ENCODE data around the gene STK38. TPM values are rescaled to one million over a fixed set of nuclear protein-coding genes. Genes with fewer than 3 reads are reported as not detected.

STK38 gene
- total and polyA plus RNA-seq, 2 of the 13 experiments (the other 11 are each of a cell fraction or from before 2014, with no cell fraction given), result 10.3 to 20.7 TPM

DNA sequence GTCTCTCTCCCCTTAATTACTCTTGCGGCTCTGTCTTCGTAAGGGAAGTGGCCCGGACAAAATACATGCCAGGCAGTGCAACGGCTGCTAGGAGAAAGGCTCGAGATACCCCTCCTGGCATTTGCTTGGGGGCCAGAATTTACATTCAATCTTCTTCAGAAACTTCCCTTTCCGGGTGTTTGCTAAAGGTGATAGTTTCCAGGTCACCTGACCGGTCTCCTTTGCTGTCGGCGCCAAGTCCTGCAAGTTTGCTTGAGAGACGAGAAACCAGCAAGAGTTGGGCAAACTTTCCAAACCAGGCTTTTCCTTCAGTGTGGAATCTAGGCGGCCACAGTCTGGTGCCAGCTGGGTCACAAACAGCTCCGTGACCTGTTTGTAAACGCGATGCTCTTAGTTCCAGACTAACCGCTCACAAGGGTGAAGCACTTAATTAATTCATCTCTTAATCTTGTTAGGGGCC is 46.3 kb upstream of the STK38 start (continued):
- TF ChIP-seq TRAFD1 (CRISPR knock-in tag; IDR thresholded peaks at IDR 0.05; ENCODE audit: borderline replicate concordance), result 0 out of 2 replicates have a peak, but pooled peaks have one; percentile 18
- TF ChIP-seq ZNF557 (CRISPR knock-in tag; IDR thresholded peaks at IDR 0.05), result no peak
- TF ChIP-seq ZUFSP (CRISPR knock-in tag; IDR thresholded peaks at IDR 0.05; ENCODE audit: borderline replicate concordance), result no peak
- TF ChIP-seq ZNF180 (CRISPR knock-in tag; IDR thresholded peaks at IDR 0.05; ENCODE audit: borderline replicate concordance, low read depth), result 0 out of 2 replicates have a peak, but pooled peaks have one; percentile 67
- TF ChIP-seq ZNF564 (CRISPR knock-in tag; IDR thresholded peaks at IDR 0.05), result no peak
- peak; percentile 89 for TF ChIP-seq NR2C2 (CRISPR knock-in tag; IDR thresholded peaks at IDR 0.05; ENCODE audit: borderline replicate concordance)
- TF ChIP-seq ZNF225 (CRISPR knock-in tag; IDR thresholded peaks at IDR 0.05), result no peak
- TF ChIP-seq ATF5 (CRISPR knock-in tag; IDR thresholded peaks at IDR 0.05; ENCODE audit: low read depth), result no peak
- TF ChIP-seq PAX8 (CRISPR knock-in tag; IDR thresholded peaks at IDR 0.05; ENCODE audit: borderline replicate concordance), result 0 out of 2 replicates have a peak, but pooled peaks have one; percentile 18
- no peak for TF ChIP-seq ZNF674 (CRISPR knock-in tag; IDR thresholded peaks at IDR 0.05; ENCODE audit: low read depth)
- TF ChIP-seq ZNF44 (CRISPR knock-in tag; IDR thresholded peaks at IDR 0.05), result peak; percentile 59
- TF ChIP-seq ATRX (CRISPR knock-in tag; IDR thresholded peaks at IDR 0.05; ENCODE audit: borderline replicate concordance), result no peak
- TF ChIP-seq ELF3 (CRISPR knock-in tag; IDR thresholded peaks at IDR 0.05), result no peak
- TF ChIP-seq ZNF12 (CRISPR knock-in tag; IDR thresholded peaks at IDR 0.05), result no peak
- no peak for TF ChIP-seq ZNF468 (CRISPR knock-in tag; IDR thresholded peaks at IDR 0.05)
- TF ChIP-seq, protein P1, sequence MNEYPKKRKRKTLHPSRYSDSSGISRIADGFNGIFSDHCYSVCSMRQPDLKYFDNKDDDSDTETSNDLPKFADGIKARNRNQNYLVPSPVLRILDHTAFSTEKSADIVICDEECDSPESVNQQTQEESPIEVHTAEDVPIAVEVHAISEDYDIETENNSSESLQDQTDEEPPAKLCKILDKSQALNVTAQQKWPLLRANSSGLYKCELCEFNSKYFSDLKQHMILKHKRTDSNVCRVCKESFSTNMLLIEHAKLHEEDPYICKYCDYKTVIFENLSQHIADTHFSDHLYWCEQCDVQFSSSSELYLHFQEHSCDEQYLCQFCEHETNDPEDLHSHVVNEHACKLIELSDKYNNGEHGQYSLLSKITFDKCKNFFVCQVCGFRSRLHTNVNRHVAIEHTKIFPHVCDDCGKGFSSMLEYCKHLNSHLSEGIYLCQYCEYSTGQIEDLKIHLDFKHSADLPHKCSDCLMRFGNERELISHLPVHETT (CRISPR knock-in tag; conservative IDR thresholded peaks at IDR 0.05), result no peak
- TF ChIP-seq FOSL2 (CRISPR knock-in tag; IDR thresholded peaks at IDR 0.05), result peak; percentile 3; the same call in 1 of the 2 replicates
- no peak for TF ChIP-seq TAF15 (IDR thresholded peaks at IDR 0.05; ENCODE audit: low read depth, low read length, poor library complexity, severe bottlenecking)
- no peak for TF ChIP-seq ZNF83 (CRISPR knock-in tag; IDR thresholded peaks at IDR 0.05; ENCODE audit: borderline replicate concordance)
- TF ChIP-seq, protein P2, sequence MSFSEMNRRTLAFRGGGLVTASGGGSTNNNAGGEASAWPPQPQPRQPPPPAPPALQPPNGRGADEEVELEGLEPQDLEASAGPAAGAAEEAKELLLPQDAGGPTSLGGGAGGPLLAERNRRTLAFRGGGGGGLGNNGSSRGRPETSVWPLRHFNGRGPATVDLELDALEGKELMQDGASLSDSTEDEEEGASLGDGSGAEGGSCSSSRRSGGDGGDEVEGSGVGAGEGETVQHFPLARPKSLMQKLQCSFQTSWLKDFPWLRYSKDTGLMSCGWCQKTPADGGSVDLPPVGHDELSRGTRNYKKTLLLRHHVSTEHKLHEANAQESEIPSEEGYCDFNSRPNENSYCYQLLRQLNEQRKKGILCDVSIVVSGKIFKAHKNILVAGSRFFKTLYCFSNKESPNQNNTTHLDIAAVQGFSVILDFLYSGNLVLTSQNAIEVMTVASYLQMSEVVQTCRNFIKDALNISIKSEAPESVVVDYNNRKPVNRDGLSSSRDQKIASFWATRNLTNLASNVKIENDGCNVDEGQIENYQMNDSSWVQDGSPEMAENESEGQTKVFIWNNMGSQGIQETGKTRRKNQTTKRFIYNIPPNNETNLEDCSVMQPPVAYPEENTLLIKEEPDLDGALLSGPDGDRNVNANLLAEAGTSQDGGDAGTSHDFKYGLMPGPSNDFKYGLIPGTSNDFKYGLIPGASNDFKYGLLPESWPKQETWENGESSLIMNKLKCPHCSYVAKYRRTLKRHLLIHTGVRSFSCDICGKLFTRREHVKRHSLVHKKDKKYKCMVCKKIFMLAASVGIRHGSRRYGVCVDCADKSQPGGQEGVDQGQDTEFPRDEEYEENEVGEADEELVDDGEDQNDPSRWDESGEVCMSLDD (CRISPR knock-in tag; IDR thresholded peaks at IDR 0.05; ENCODE audit: borderline replicate concordance), result peak; percentile 38; the same call in 1 of the 2 replicates
- no peak for TF ChIP-seq TEAD2 (CRISPR knock-in tag; IDR thresholded peaks at IDR 0.05)
- peak; percentile 18; the same call in 1 of the 2 replicates for TF ChIP-seq ZNF256 (CRISPR knock-in tag; conservative IDR thresholded peaks at IDR 0.05)
- no peak for TF ChIP-seq RELA (CRISPR knock-in tag; IDR thresholded peaks at IDR 0.05)
